ENCODE measurements around the gene C1QL1.

DNA sequence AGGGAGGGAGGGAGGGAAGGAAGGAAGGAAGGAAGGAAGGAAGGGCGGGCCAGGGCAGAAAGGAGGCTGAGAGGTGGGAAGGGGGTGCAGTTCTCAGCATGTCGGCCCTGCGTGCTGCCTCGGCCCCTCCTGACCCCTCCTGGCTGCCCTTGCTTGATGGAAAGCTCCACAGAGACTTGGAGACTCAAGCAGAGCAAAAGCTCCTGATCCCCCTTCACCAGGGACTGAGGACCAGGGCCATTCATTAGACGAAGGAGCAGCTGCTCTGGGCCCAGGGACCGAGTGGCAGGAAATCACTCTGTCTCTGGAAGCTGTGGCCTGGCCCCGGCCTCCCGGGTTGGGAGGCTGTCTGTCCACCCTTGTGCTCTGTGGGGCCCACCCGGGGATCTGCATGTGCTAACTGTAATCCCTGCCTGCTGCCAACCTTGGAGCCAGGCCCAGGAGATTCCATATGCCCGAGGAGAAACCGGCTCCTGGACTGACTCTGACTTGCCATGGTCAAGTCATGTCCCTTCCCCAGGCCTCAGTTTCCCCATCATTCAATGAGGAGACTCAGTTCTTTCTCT, 27.4 kb upstream of the C1QL1 start:
- TF ChIP-seq, protein P1, sequence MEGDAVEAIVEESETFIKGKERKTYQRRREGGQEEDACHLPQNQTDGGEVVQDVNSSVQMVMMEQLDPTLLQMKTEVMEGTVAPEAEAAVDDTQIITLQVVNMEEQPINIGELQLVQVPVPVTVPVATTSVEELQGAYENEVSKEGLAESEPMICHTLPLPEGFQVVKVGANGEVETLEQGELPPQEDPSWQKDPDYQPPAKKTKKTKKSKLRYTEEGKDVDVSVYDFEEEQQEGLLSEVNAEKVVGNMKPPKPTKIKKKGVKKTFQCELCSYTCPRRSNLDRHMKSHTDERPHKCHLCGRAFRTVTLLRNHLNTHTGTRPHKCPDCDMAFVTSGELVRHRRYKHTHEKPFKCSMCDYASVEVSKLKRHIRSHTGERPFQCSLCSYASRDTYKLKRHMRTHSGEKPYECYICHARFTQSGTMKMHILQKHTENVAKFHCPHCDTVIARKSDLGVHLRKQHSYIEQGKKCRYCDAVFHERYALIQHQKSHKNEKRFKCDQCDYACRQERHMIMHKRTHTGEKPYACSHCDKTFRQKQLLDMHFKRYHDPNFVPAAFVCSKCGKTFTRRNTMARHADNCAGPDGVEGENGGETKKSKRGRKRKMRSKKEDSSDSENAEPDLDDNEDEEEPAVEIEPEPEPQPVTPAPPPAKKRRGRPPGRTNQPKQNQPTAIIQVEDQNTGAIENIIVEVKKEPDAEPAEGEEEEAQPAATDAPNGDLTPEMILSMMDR (conservative IDR thresholded peaks at IDR 0.05) = no peak
- no peak for TF ChIP-seq ZFX (IDR thresholded peaks at IDR 0.05)

Data from C4-2B (cell line).